ENCODE measurements around the gene ELFN1.

The ELFN1 gene

DNA sequence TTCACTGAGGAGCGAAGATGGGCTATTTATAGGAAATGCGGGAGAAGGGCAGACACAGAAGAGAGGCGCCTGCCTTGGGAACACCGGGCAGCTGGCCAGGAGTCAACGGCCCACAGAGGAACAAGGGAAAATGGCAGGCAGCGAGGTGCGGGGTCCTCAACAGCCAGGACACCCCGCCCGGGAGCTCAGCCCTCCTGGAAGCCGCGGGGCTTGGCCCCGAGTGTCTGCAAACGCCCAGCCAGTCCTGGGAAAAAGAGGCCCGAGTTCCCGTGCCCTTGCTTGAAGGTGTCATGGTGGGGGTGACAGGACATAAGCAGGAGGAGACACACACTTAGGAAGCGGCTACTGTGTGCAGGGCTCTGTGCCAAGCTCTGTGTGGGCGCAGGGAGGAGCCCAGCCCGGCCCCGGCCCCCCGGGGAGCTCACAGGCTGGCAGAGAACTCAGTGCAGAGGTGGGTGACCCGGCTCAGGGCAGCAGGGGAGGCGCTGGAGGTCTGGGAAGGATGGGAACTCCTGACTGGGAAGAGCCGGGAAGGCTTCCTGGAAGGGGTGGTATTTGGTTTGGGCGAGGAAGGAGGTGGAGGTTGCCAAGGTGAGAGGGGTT lies 79.9 kb downstream of the ELFN1 start:
- TF ChIP-seq, protein P1, sequence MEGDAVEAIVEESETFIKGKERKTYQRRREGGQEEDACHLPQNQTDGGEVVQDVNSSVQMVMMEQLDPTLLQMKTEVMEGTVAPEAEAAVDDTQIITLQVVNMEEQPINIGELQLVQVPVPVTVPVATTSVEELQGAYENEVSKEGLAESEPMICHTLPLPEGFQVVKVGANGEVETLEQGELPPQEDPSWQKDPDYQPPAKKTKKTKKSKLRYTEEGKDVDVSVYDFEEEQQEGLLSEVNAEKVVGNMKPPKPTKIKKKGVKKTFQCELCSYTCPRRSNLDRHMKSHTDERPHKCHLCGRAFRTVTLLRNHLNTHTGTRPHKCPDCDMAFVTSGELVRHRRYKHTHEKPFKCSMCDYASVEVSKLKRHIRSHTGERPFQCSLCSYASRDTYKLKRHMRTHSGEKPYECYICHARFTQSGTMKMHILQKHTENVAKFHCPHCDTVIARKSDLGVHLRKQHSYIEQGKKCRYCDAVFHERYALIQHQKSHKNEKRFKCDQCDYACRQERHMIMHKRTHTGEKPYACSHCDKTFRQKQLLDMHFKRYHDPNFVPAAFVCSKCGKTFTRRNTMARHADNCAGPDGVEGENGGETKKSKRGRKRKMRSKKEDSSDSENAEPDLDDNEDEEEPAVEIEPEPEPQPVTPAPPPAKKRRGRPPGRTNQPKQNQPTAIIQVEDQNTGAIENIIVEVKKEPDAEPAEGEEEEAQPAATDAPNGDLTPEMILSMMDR (conservative IDR thresholded peaks at IDR 0.05; ENCODE audit: low read length): no peak
- DNase-seq (ENCODE audit: low read depth): no peak
- H3K4me3 ChIP-seq (ENCODE audit: low read length): no peak overlapping the region

DNA sequence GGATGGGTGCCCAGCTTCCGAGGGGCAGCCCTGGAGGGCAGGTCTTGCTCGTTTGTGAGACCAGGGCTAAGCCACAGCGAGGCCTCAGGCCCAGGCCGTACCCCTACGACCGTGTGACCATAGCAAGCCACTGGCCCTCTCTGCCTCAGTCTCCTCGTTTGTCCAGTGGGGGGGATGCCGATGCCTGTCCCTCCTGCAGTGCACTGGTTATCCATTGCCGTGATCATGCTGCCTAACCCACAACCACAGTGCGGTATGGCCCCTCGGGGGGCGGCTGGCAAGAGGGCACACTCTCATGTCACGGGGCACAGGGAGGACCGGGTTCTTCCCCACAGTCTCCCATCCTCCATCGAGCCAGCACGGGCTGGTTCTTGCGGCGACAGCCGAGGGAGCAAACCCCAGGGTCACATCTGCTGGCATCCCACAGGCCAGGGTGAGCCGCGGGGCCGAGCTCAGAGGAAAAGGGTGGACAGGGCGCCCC lies 80.5 kb downstream of the ELFN1 start:
- H3K4me3 ChIP-seq (ENCODE audit: low read length): no peak overlapping the region
- TF ChIP-seq, protein P1 (conservative IDR thresholded peaks at IDR 0.05; ENCODE audit: low read length): no peak
- no peak for DNase-seq (ENCODE audit: low read depth)

DNA sequence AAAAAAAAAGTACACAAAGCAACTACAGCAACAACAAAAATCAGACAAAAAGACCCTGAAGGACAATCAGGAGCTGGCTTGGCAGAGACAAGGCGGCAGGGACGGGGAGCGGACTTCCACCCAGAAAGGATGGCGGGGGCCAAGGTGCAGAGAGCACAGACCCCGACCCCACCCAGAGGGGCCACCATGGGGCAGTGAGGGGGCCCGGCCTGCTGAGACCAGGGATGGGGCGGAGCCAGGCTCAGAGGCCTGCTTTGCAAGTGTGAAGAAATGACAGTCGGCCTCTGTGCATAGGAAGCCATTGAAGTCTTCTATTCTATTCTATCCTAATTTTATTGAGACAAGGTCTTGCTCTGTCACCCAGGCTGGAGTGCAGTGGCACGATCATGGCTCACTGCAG lies 82.0 kb downstream of the ELFN1 start:
- TF ChIP-seq, protein P1 (conservative IDR thresholded peaks at IDR 0.05; ENCODE audit: low read length): no peak
- DNase-seq (ENCODE audit: low read depth): no peak
- H3K4me3 ChIP-seq (ENCODE audit: low read length): no peak overlapping the region

DNA sequence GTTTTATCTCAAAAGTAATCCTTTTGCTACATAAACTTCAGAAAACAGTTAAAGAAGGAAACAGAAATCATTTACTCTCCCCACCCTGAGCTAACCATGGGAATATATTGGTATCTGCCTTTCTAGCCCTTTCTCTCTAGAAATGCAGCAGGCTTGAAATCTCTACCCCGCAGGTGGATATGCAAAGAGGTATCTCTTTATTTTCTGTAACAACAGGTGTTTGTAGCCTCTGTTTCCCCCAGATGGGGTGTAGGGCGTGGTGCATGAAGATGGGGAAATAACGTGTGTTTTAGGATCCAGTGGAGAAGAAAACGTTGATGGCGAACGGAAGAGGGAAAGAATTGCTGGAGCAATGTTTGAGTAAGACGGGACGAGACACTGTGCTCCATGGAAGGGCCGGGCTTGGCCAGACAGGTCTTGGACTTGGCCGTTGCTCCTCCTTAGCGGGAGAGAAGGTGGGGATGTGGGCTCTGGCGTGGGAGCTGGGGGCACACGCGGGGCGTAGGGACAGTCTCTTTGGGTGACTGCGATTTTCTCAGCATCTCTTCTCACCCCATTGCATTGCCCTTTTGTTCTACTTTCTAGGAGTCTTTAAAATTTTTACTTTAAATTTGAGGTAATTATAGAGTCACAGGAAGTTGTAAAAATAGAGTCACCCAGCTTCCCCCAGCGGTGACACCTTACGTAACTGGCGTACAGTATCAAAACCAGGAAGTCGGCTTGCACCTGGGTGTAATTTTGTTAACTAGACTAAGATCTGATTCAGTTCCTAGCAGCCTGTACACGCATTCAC lies 82.9 kb downstream of the ELFN1 start:
- TF ChIP-seq, protein P1 (conservative IDR thresholded peaks at IDR 0.05; ENCODE audit: low read length): no peak
- no peak overlapping the region for H3K4me3 ChIP-seq (ENCODE audit: low read length)
- no peak for DNase-seq (ENCODE audit: low read depth)

DNA sequence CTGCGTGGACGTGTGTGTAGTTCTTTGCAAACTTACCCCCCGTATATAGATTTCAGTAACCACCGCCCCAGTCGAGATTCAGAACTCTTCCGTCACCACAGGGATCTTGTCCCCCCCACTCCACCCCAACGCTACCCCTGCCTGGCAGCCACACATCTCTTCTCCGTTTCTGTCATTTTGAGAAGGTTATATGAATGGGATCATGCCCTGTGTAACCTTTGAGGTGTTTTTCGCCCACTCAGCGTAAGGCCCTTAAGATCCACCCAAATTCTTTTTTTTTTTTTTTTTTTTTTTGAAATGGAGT lies 83.4 kb downstream of the ELFN1 start:
- TF ChIP-seq, protein P1 (conservative IDR thresholded peaks at IDR 0.05; ENCODE audit: low read length): no peak
- DNase-seq (ENCODE audit: low read depth): no peak
- no peak overlapping the region for H3K4me3 ChIP-seq (ENCODE audit: low read length)

DNA sequence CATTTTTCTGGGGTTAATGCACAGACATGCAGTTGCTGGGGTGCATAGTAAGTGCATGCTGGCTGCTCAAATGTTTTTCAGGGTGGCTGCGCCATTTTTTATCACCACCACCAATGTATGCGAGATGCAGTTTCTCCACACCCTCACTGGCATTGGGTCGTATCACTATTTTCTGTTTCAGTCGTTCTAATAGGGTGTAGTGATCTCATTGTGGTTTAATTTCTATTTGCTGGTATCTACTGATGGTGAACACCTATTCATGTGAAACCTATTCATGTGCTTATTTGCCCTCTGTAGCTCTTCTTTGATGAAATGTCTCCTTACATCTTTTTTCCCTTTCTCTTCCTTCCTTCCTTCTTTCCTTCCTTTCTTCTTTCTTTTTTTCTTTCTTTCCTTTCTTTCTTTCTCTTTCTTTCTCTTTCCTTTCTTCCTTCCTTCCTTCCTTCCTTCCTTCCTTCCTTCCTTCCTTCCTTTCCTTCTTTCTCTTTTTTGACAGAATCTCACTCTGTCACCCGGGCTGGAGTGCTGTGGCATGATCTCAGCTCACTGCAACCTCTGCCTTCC lies 84.3 kb downstream of the ELFN1 start:
- TF ChIP-seq, protein P1 (conservative IDR thresholded peaks at IDR 0.05; ENCODE audit: low read length): no peak
- DNase-seq (ENCODE audit: low read depth): no peak
- no peak overlapping the region for H3K4me3 ChIP-seq (ENCODE audit: low read length)

Measured in AG10803 (cell line).